Measurements from ENCODE around the gene NCBP2L.
A peak's percentile ranks its signal among the peaks of the same experiment; 100 is the strongest.

NCBP2L gene

DNA sequence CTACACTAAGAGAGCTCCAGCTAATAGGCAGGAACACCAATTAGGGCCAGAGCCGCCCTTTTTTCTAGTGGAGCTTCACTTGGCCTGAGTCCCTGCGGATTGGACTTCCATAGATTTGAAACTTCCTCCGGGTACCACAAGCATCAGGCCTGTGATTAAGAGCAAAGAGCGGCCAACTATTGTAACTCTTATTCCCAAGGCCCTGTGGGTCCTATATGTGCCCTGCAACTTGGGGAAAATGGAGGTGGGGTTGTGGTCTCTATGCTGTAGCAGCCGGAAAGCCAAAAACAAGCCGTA lies at the start of gene NCBP2L:
TSS of gene NCBP2L (plus strand) at position 198 of the 297 bp plus-strand sequence. CDS start 16,488 bp downstream, outside the sequence.
- no peaks in the 10 kb centered on the region for H3K27me3 Mint-ChIP-seq
- no peak for ATAC-seq
- no peaks in the 10 kb centered on the region for H3K9me3 Mint-ChIP-seq
- H3K4me3 Mint-ChIP-seq: peak within 1 kb of the TSS; percentile 94
- H3K27ac Mint-ChIP-seq: peak within 1 kb of the TSS; percentile 78
- H3K4me1 Mint-ChIP-seq: peaks cover 15% of the 10 kb centered on the region
- no peaks in the 10 kb centered on the region for H3K36me3 Mint-ChIP-seq

DNA sequence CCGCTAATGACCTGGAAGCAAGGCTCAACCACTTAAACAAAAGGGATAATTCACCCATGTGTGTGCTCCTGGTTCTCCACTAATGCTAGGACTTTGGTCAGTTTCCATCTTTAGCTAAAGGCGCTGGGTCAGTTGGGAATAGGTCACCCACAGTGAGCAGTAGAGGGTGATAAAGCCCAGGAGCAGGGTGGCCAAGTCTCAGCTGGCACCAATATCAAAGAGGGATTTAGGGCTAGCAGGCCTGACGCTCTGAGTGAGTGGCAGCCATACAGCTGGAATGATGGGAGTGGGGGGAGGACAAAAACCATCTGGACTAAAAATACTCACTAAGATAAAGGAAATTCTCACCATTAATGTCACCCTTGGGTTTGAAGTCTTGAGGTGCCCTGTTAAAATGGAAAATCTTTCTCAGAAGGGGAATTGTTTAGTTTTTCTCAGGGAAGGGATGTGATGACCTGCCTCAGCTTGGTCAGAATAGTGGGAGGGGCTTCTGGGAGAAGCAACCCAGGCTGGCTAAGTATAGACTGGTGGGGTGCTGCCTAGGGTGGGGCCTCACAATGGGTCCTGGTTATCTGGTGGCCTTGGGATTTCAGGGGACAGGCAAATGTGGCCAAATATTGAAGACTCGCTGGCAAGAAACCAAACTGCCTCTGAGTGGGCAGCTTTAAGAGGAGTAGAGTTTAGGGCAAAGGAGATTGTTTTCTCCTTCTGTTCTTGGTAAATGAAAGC lies 49.0 kb upstream of the NCBP2L start:
- Mint-ChIP-seq H3K36me3 (no peaks in the 10 kb centered on the region), H3K9me3 (no peaks in the 10 kb centered on the region), H3K27ac (peak overlapping the region; percentile 49), H3K4me3 (no peak overlapping the region), H3K27me3 (no peaks in the 10 kb centered on the region), H3K4me1 (peaks cover 11% of the 10 kb centered on the region)
- ATAC-seq: no peak

DNA sequence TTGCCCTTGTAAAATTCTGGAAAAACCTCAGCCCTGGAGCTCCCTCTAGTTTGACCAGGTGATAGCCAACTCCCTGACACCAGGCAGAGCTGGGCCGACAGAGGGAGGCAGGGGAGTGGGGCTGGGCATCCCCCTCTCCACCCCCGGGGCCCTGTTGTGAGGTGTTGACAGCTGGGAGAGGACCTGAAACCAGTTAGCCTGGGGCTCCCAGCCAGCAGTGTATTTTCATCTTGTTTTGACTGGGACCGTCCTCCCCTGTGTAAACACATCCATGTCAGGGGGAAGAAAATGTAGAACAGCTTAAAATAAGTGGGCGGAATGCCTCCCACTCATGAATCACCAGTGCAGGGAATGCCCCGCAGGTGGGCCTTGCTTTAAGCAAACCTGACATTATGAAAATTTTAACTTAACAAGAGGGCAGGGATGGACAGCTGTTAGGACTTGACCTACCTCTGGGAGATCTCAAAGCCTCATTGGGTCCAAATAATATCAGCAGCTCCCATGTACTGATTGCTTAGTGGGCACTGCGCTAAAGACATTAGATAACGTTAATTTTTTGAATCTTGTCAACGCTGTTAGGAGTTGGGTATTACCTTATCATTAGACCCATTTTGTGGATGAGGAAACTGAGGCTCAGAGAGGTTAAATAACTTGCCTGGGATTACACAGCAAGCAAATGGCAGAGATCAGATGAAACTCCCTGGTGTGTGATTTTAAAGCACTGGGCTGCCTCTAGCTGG lies 47.8 kb upstream of the NCBP2L start:
- Mint-ChIP-seq H3K4me3 (no peak overlapping the region), H3K9me3 (no peaks in the 10 kb centered on the region), H3K36me3 (no peaks in the 10 kb centered on the region), H3K4me1 (peaks cover 11% of the 10 kb centered on the region), H3K27ac (peak overlapping the region; percentile 49), H3K27me3 (no peaks in the 10 kb centered on the region)
- peak; percentile 81 for ATAC-seq

DNA sequence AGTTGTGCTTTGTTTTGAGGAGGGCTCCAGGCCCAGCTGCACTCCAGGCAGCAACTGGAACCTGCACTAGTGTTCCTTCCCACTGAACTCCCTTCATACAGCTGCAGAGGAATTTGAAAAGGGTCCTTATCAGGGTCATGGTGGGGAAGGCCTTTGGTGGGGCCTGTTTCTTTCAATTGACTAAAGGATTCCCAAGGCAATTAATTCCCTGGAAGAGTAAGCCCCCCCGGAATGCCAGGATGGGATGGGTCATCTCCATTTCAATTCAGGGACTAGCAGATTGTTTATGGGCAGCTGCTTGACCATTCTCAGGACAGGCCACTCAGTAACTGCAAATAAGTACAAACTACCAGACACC lies 47.3 kb upstream of the NCBP2L start:
- no peak overlapping the region for H3K4me3 Mint-ChIP-seq
- H3K36me3 Mint-ChIP-seq: no peaks in the 10 kb centered on the region
- no peak for ATAC-seq
- H3K27ac Mint-ChIP-seq: no peak overlapping the region
- no peaks in the 10 kb centered on the region for H3K27me3 Mint-ChIP-seq
- no peaks in the 10 kb centered on the region for H3K9me3 Mint-ChIP-seq
- H3K4me1 Mint-ChIP-seq: peaks cover 11% of the 10 kb centered on the region

DNA sequence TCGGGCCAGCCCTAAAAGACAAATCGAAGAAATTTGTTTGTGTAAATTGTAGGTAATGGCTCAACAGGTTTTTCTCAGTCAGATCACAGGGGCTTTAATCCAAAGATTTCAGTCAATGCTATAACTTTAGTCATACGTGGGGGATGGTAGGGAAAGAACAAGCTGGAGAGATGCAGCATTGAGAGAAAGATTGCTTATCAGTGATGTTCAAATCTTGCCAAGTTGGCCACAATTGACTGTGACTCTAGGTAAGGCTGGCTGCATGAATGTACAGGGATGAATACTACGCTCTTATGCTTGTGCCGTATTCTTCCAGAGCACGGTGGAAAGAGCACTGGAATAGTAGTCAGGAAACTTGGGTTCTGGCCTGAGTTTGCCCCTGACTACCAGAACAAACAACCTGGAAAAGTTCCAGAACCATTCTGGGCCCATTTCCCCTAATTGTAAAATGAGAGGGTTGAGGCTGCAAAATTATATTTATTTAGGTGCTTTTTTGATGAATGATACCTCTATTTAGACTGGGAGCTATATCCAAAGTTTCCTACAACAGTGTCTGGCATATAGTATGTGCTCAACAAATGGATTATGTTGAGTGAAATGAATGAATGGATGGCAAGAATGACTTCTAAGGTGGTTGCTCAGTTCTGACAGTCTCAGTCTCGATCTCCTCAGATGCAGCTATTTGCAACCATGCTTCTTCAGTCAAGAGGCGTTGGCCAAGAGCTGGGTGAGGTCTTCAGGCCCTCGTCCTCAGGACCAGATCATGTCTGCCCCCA lies 46.4 kb upstream of the NCBP2L start:
- H3K27me3 Mint-ChIP-seq: no peaks in the 10 kb centered on the region
- H3K4me3 Mint-ChIP-seq: no peak overlapping the region
- H3K36me3 Mint-ChIP-seq: no peaks in the 10 kb centered on the region
- H3K4me1 Mint-ChIP-seq: peaks cover 11% of the 10 kb centered on the region
- no peak overlapping the region for H3K27ac Mint-ChIP-seq
- no peaks in the 10 kb centered on the region for H3K9me3 Mint-ChIP-seq
- ATAC-seq: no peak

DNA sequence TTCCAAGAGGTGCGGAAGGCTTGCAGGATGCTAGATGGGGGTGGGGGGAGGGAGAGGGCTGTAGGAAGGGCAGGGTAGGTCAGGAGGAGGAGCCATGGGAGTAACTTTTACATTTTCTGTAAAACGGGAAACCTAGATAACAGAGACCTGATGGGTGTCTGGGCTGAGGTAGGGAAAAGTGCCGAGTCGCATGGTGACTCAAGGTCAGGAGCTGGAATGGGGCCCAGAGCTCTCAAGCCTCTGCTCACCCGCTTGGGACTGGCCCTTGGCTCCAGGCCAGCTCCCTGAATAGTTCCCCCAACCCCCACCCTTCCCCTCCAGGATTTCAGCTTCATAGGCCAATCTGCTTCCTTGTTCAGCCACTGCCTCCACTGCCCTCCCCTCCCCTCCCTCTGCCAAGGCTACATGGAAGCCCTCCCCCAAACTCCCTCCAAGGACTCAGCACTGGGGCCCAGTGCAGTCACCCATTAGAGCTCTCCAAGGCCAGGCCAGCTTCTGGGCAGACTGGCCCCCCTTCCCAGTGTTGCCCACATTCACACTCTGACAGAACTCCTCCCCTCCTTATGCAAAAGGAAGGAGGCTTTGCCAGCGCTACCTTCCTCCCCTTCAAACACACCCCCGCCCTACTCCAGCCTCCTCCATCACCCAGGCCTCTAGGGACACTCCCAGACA lies 45.6 kb upstream of the NCBP2L start:
- H3K4me3 Mint-ChIP-seq: no peak overlapping the region
- no peaks in the 10 kb centered on the region for H3K36me3 Mint-ChIP-seq
- no peak for ATAC-seq
- H3K27ac Mint-ChIP-seq: no peak overlapping the region
- H3K4me1 Mint-ChIP-seq: peaks cover 11% of the 10 kb centered on the region
- no peaks in the 10 kb centered on the region for H3K9me3 Mint-ChIP-seq
- no peaks in the 10 kb centered on the region for H3K27me3 Mint-ChIP-seq

- H3K27me3 Mint-ChIP-seq: no peaks in the 10 kb centered on the region
- no peaks in the 10 kb centered on the region for H3K36me3 Mint-ChIP-seq
- peak overlapping the region; percentile 9 for H3K4me3 Mint-ChIP-seq
- H3K9me3 Mint-ChIP-seq: no peaks in the 10 kb centered on the region
- H3K27ac Mint-ChIP-seq: no peak overlapping the region
- ATAC-seq: no peak
- peaks cover 11% of the 10 kb centered on the region for H3K4me1 Mint-ChIP-seq
These were observed 43.8 kb upstream of the NCBP2L start for GRCh38 chrX:107733686-107734085.

- no peaks in the 10 kb centered on the region for H3K9me3 Mint-ChIP-seq
- no peak overlapping the region for H3K4me3 Mint-ChIP-seq
- no peak overlapping the region for H3K27ac Mint-ChIP-seq
- no peaks in the 10 kb centered on the region for H3K27me3 Mint-ChIP-seq
- H3K36me3 Mint-ChIP-seq: no peaks in the 10 kb centered on the region
- ATAC-seq: no peak
- peaks cover 6% of the 10 kb centered on the region for H3K4me1 Mint-ChIP-seq
These were observed 42.9 kb upstream of the NCBP2L start for GRCh38 chrX:107734646-107735045.

DNA sequence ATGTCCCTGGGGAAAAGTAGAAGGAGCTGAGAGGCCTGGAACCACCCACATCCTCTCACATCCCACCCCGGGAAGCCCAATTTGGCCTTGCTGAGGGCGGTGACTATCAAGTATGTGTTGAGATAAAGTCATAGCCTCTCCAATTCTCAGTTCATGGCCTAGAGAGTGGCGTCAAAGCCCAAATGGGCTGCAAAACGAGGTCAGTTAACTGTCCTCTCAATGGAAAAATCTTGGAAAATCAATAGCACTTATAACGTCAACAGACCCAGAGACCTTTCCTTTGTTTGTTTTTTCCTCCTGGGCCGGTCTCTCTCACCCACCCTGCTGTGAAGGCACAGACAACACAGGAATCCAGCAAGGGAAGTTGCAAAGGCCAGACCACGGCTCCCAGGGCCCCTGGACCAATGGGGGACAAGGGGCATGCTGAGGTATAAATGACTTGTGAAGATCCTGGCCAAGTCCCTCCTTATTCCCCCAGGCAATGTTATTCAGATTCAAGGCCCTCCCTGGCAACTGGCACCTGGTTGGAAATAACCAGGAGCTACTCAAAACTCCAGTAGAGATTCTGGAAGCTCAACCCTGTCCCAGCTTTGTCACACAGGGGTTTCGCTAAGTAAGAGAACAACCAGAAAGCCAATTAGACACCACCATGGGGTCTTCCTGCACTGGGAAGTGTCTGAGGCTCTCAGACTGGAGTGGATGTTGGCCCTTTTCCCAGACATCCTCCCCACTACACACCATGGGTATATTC lies 40.6 kb upstream of the NCBP2L start:
- Mint-ChIP-seq H3K4me3 (no peak overlapping the region), H3K27me3 (no peaks in the 10 kb centered on the region), H3K4me1 (peaks cover 12% of the 10 kb centered on the region), H3K36me3 (no peaks in the 10 kb centered on the region), H3K27ac (no peak overlapping the region), H3K9me3 (no peaks in the 10 kb centered on the region)
- no peak for ATAC-seq

DNA sequence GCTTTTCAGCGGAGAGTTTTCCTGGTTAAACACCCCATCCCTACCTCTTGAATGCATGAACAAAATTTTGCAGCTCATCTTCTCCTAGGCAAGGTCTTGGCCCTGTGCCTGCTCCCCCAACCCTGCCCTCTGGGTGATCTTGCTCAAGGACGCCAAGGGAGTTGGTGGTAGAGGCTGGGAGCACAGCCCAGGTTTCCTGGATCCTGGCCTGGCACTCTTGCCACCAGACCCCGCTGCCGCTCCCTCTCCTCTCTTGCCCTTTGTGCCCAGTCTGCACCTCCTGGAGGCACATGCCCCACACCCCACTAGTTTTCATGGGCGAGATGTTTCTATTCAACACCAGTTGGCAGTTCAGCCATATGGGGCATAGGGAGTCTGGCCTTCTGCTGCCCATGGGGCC lies 39.3 kb upstream of the NCBP2L start:
- Mint-ChIP-seq H3K27ac (no peak overlapping the region), H3K4me1 (peaks cover 18% of the 10 kb centered on the region), H3K36me3 (no peaks in the 10 kb centered on the region), H3K9me3 (no peaks in the 10 kb centered on the region), H3K4me3 (no peak overlapping the region), H3K27me3 (no peaks in the 10 kb centered on the region)
- ATAC-seq: no peak

DNA sequence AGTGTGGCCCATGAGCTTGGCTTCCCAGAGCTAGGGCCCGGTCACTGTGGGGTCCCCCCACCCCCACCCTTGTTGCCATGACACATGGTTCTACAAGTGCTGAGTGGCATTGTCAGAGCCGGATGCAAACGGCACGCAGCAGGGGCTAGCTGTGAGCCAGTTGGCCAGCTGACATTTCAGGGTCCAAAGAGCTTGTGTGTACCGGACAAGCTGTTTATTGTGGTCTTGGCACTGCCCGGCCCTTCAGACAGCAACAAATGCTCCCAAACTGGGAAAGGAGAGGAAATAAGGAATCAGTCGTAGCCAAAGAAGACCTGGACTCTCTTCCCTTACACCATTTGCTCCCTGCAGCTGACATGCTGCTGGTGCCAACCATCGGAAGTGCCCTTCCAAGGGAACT lies 38.8 kb upstream of the NCBP2L start:
- no peak overlapping the region for H3K4me3 Mint-ChIP-seq
- no peak overlapping the region for H3K27ac Mint-ChIP-seq
- no peaks in the 10 kb centered on the region for H3K9me3 Mint-ChIP-seq
- peaks cover 18% of the 10 kb centered on the region for H3K4me1 Mint-ChIP-seq
- no peak for ATAC-seq
- no peaks in the 10 kb centered on the region for H3K27me3 Mint-ChIP-seq
- no peaks in the 10 kb centered on the region for H3K36me3 Mint-ChIP-seq

DNA sequence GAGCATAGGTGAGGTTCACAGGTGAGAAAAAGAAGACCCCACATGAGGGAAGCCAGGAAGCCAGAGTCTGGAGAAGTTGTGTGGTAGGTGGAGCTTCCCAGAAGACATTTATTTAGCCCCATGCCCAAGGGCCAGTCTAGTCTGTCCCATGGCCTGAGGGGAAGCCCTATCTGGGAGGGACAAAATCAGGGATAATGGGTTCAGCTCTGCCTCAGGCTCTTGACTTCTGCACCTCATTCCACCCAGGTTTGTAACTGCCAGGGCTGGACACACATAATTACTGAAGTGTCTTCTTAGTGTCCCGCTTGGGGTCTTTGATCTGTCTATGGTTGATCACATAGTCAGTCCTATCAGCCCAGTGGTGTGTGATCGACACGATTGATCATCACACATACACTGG lies 38.0 kb upstream of the NCBP2L start:
- Mint-ChIP-seq H3K27me3 (no peaks in the 10 kb centered on the region), H3K4me1 (peaks cover 18% of the 10 kb centered on the region), H3K9me3 (no peaks in the 10 kb centered on the region), H3K36me3 (no peaks in the 10 kb centered on the region), H3K4me3 (no peak overlapping the region), H3K27ac (no peak overlapping the region)
- no peak for ATAC-seq

- Mint-ChIP-seq H3K27me3 (no peaks in the 10 kb centered on the region), H3K4me3 (peak overlapping the region; percentile 88), H3K27ac (peak overlapping the region; percentile 96), H3K4me1 (peaks cover 18% of the 10 kb centered on the region), H3K9me3 (no peaks in the 10 kb centered on the region), H3K36me3 (no peaks in the 10 kb centered on the region)
- ATAC-seq: no peak
These were observed 36.1 kb upstream of the NCBP2L start for GRCh38 chrX:107741404-107741790.

GRCh38 chrX:107742700-107743191 lies 34.8 kb upstream of the NCBP2L start:
- Mint-ChIP-seq H3K27ac (peak overlapping the region; percentile 96), H3K4me1 (peaks cover 18% of the 10 kb centered on the region), H3K9me3 (no peaks in the 10 kb centered on the region), H3K36me3 (no peaks in the 10 kb centered on the region), H3K27me3 (no peaks in the 10 kb centered on the region), H3K4me3 (peak overlapping the region; percentile 88)
- ATAC-seq: no peak

- Mint-ChIP-seq H3K9me3 (no peaks in the 10 kb centered on the region), H3K4me1 (peaks cover 18% of the 10 kb centered on the region), H3K36me3 (no peaks in the 10 kb centered on the region), H3K4me3 (no peak overlapping the region), H3K27me3 (no peaks in the 10 kb centered on the region), H3K27ac (no peak overlapping the region)
- no peak for ATAC-seq
These were observed 33.5 kb upstream of the NCBP2L start for GRCh38 chrX:107743995-107744394.
